Large intestine (tissue), 3 donors: ENCODE data around the gene SORCS2. TPM values are rescaled to one million over a fixed set of nuclear protein-coding genes. Genes with fewer than 3 reads are reported as not detected.

Experiments used
- DNase-seq, 2 donors: peaks; one replicate each; pipeline versions ENCODE4 v3.0.0 to v3.0.0-alpha.2; 2013
- H3K27ac ChIP-seq: one replicate; pipeline ENCODE4 v1.5.1; 2013; ENCODE audit warnings: low read length
- H3K27me3 ChIP-seq: 2 replicates; pipeline ENCODE4 v1.6.1; 2013; ENCODE audit warnings: low read length; ENCODE audit not compliant: control insufficient read depth, insufficient read depth
- H3K36me3 ChIP-seq: 2 replicates; pipeline ENCODE4 v1.6.1; 2013; ENCODE audit warnings: low read length; ENCODE audit not compliant: control insufficient read depth, insufficient read depth
- H3K4me1 ChIP-seq: one replicate; pipeline ENCODE4 v1.6.1; 2013; ENCODE audit warnings: low read length; ENCODE audit not compliant: control insufficient read depth, insufficient read depth
- H3K4me3 ChIP-seq: one replicate; pipeline ENCODE4 v1.5.1; 2013; ENCODE audit warnings: low read length
- H3K9me3 ChIP-seq: one replicate; pipeline ENCODE4 v1.6.1; 2013; ENCODE audit warnings: mild to moderate bottlenecking, low read depth, low read length, moderate library complexity; ENCODE audit not compliant: control insufficient read depth
- WGBS: methylation state at CpG from one replicate; pipeline ENCODE4 v1.1.5; 2013; ENCODE audit warnings: low lambda C conversion rate; ENCODE audit not compliant: insufficient coverage; 5-methylcytosine and 5-hydroxymethylcytosine counted together
- polyA plus RNA-seq: library from polyadenylated mRNA; unstranded; fragments of 120-200 nt; gene quantifications from one replicate; pipeline ENCODE4 v1.2.1, GENCODE V29; 2013

Gene SORCS2
- polyA plus RNA-seq, 1 donor = 3.6 TPM

DNA sequence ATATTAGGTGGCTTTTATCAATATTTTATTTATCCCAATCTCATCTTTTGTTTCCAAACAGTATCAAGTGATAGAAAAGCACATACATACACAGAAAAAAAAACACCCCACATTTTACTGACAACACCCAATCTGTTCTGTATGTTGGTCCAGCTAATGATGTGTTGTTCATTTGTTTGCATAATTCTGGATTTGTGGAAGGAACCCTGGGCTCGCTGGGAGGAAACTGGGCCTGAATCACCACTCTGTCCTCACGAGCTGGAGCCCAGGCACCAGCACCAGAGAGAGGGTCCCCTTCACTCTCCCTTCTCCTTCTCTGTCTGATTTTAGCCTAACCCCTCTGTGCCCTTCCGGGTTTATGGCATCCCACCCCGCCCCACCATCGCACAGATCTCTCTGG is 162.6 kb downstream of the SORCS2 start:
- Histone ChIP-seq H3K4me1 (no peaks in the 10 kb centered on the region), H3K4me3 (no peak overlapping the region), H3K27ac (no peak overlapping the region), H3K27me3 (no peaks in the 10 kb centered on the region), H3K36me3 (no peaks in the 10 kb centered on the region), H3K9me3 (no peaks in the 10 kb centered on the region)
- 90% methylated on average over 2 of the region's 5 CpGs for WGBS
- DNase-seq = no peak

DNA sequence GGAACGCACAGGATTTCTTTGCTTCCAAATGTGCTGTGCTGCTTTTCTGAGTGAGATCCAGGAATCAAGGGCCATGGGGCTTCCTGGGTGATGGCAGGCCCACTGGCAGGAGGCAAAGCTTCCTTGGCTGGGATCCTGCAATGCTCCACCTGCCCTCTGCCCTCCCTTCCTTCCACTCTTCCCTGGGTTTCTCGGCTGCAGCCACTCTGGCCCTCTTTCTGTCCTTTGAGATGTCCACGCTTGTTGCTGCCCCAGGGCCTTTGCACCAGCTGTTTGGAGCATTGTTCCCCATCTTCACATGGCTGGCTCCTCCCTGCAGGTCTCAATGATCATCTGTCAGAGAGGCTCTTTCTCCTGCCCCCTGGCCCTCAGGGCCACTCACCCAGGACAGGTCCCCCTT is 163.5 kb downstream of the SORCS2 start:
- Histone ChIP-seq H3K4me1 (no peaks in the 10 kb centered on the region), H3K27me3 (no peaks in the 10 kb centered on the region), H3K27ac (no peak overlapping the region), H3K4me3 (no peak overlapping the region), H3K9me3 (no peaks in the 10 kb centered on the region), H3K36me3 (no peaks in the 10 kb centered on the region)
- WGBS = no CpG with 5 or more reads among the region's 3 CpGs
- DNase-seq = no peak

DNA sequence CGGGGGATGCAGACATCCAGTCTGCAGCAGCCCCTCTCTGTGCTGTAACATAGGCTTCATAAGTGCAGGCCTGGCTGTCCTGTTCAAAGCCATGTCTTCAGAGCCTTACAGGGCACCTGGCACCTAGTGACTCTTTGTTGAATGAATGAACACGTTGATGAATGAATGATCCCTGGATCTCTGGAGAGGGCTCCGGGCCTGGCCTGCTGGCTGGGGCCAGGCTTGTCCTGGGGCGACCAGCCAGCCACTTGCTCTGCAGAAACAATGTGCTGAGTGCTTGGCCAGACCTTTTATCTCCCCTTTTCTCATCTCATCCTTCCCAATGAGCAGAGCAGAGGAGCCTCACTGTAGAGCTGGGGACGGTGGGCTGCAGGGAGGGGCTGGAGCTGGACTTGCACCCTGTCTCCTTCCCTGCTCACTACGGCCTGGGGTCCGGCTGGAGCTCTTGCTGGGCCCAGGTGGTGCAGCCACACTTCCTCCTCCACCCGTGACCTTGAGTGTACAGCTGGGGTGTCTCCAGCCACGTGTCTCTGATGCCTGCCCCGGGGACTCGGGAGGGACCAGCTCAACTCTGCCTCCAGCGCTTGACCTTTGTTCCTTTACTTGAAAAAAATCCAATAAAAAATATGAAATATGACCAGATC is 164.5 kb downstream of the SORCS2 start:
- no peak overlapping the region for H3K27ac ChIP-seq
- H3K4me1 ChIP-seq = no peaks in the 10 kb centered on the region
- no CpG with 5 or more reads among the region's 12 CpGs for WGBS
- no peak for DNase-seq
- no peaks in the 10 kb centered on the region for H3K27me3 ChIP-seq
- no peaks in the 10 kb centered on the region for H3K36me3 ChIP-seq
- H3K9me3 ChIP-seq = no peaks in the 10 kb centered on the region
- H3K4me3 ChIP-seq = no peak overlapping the region

DNA sequence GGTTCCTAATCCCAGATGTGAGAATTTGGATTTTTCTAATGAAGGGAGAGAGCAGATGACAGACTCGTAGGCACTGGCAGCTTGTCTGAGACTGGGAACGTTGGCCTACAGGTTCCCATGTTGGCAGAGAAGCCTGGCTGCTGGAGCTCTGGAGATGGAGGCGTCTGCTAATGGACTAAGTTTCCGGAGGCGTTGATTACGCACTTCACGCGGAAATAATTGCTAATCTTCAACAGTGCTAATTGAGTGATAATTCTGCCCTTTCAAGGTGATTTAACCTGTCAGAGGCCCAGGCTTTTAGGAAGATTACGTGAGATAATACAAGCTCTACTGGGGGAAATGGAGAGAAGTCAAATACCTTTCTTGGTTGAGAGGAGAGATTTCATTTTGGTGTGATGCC is 165.0 kb downstream of the SORCS2 start:
- H3K36me3 ChIP-seq = no peaks in the 10 kb centered on the region
- no peaks in the 10 kb centered on the region for H3K27me3 ChIP-seq
- H3K27ac ChIP-seq = no peak overlapping the region
- DNase-seq = no peak
- no peak overlapping the region for H3K4me3 ChIP-seq
- H3K9me3 ChIP-seq = no peaks in the 10 kb centered on the region
- H3K4me1 ChIP-seq = no peaks in the 10 kb centered on the region
- WGBS = no CpG with 5 or more reads among the region's 9 CpGs

DNA sequence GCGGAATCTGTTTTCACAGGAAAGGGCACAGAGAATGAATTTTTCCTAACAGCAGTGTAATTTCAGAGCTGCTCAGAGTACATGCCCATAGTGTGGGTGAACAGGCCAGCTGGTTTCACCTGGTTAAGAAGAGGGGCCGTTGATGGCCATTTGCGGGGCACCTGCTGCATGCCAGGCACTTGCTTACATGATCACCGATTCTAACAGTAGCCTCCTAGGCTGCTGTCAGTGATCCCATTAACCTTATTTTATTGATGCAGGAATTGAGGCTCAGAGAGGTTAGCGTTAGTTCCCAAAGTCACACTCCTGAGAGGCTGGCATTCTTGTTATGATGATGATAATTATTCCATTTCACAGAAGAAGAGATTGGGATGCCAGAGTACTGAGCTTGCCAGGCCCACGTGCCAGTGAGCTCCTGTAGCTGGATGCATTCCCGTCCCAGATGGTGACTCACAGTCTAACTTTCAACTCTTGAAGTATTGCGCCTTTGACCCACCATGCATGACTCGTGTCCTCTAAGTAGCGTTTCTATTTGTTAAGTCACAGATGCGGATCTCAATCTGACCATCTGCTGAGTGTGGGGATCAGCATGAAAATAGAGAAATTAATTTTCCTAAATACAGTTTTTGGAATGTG is 165.9 kb downstream of the SORCS2 start:
- no peak overlapping the region for H3K27ac ChIP-seq
- no peaks in the 10 kb centered on the region for H3K9me3 ChIP-seq
- H3K36me3 ChIP-seq = no peaks in the 10 kb centered on the region
- no peaks in the 10 kb centered on the region for H3K4me1 ChIP-seq
- no CpG with 5 or more reads among the region's 11 CpGs for WGBS
- no peak overlapping the region for H3K4me3 ChIP-seq
- no peaks in the 10 kb centered on the region for H3K27me3 ChIP-seq
- DNase-seq = no peak

DNA sequence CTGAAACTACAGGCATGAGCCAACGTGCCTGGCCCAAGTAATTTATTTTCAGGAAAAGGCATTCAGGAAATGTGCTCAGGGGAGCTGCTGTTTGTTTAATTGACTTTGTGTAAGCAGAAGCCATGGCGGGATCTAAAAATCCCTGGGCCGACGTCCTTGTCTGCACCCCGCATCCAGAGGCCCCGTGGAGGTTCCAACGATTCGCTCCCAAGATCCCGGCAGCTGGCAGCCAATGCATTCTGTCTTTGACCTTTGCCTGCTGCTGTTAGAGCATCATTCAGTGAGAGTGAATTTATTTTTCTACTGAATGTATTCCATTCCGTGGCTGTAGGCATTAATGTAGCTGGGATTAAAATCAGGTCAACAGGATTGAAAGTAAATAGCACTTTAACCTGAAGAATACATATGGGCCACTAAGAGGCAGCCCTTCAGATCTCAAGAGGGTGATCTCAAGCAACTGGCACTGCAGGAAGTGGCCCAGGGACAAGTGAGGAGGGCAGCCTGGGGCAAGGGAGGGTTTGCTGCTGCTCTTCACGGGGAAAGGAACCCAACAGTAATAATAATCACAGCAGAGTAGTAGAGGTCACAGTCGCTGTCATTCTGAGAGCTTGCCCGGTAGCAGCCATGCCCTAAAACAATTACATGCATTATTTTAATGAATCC is 167.2 kb downstream of the SORCS2 start:
- no CpG with 5 or more reads among the region's 13 CpGs for WGBS
- H3K27ac ChIP-seq = no peak overlapping the region
- H3K9me3 ChIP-seq = no peaks in the 10 kb centered on the region
- H3K27me3 ChIP-seq = peaks cover 3% of the 10 kb centered on the region
- no peak overlapping the region for H3K4me3 ChIP-seq
- no peaks in the 10 kb centered on the region for H3K36me3 ChIP-seq
- no peaks in the 10 kb centered on the region for H3K4me1 ChIP-seq
- no peak for DNase-seq

DNA sequence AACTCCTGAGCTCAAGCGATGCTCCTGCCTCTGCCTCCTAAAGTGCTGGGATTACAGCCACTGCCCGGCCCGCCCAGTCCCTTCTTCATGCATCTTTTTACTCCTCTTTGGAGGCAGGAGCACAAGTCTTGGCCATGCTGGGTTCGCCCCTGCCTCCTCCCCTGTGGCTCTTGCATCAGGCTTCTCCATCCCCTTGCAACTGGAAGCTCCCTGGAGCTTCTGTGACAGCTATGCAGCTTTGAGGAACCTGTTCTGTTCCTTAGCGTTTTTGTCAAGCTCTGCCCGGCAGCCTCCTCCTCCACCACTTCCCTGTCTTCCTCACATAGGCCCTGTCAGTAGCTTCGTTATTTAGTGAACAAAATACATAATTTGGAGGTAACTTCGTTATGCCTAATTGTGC is 168.5 kb downstream of the SORCS2 start:
- Histone ChIP-seq H3K9me3 (no peaks in the 10 kb centered on the region), H3K36me3 (no peaks in the 10 kb centered on the region), H3K4me3 (no peak overlapping the region), H3K4me1 (no peaks in the 10 kb centered on the region), H3K27me3 (peaks cover 9% of the 10 kb centered on the region), H3K27ac (no peak overlapping the region)
- WGBS = no CpG with 5 or more reads among the region's 8 CpGs
- no peak for DNase-seq

DNA sequence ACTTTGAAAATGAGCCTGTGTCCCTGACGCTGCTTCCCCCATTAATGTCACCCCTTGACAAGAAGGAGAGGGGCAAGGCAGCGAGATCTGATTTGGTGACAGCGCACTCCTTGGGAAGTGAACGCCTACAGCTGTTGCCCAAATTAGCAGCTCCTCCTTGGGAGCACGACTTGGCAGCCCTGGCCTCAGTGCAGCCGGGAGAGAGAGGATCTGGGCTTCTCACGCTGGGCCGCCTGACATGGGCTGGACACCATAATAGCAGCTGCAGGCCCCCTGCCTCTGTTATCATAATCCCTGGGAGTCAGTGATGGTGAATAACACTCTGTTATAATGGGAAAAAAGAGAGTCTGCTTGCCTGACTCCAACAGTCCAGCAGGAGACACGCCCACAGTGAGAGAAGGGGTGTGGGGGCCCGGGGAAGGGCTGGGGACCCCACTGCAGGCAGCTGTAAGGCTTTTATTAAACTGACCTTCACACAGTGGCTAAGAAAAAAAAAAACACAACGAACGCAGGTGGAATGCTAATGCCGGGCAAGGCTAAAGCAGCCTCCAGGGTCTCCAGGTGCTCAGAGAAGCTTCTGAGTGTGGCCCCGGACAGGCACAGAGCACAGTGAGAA is 169.1 kb downstream of the SORCS2 start:
- no peaks in the 10 kb centered on the region for H3K36me3 ChIP-seq
- H3K4me3 ChIP-seq = no peak overlapping the region
- H3K4me1 ChIP-seq = no peaks in the 10 kb centered on the region
- no peaks in the 10 kb centered on the region for H3K9me3 ChIP-seq
- no peak overlapping the region for H3K27ac ChIP-seq
- WGBS = no CpG with 5 or more reads among the region's 14 CpGs
- peak in 1 of 2 donors; percentile 22 for DNase-seq
- H3K27me3 ChIP-seq = peaks cover 14% of the 10 kb centered on the region

DNA sequence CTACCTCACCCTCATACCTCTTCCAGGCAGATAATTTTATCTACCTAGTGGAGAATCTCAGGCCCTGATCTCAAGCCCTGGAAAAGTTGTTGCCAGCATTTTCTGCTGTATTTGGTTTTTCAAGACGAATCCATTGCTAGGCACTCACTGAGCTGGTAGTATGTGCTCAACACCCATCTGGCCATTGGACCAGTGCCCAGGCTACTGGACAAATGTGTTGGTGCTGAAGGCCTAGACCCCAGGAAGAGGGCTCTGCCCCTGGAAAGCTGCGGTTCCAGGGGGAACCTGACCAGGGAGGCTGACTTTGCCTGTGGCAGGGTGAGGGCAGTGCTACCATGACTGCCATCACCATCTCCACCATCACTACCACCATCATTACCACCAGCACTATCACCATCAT is 170.0 kb downstream of the SORCS2 start:
- Histone ChIP-seq H3K4me1 (no peaks in the 10 kb centered on the region), H3K9me3 (no peaks in the 10 kb centered on the region), H3K36me3 (no peaks in the 10 kb centered on the region), H3K27ac (no peak overlapping the region), H3K4me3 (no peak overlapping the region), H3K27me3 (peaks cover 17% of the 10 kb centered on the region)
- no CpG with 5 or more reads among the region's 2 CpGs for WGBS
- no peak for DNase-seq

DNA sequence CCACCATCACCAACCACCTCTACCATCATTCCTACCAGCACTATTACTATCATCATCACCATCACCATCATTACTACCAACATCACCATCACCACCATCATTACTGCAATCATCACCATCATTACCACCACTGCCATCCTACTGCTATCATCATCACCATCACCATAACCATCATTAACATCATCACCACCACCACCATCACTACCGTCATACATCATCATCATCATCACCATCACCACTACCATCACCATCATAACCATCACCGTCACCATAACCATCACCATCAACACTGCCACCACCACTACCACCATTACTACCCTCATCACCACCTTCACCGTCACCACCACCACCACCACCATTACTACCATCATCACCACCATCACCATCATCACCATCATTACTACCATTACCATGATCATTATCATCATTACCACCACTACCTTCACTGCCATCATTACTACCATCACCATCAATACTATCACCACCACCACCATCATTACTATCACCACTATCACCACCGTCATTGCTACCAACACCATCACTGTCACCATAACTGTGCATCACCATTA is 170.6 kb downstream of the SORCS2 start:
- no peaks in the 10 kb centered on the region for H3K36me3 ChIP-seq
- DNase-seq = no peak
- WGBS = 100% methylated on average over 1 of the region's 4 CpGs

More for the DNA sequence above, 170.6 kb downstream of the SORCS2 start:
- H3K27me3 ChIP-seq = peaks cover 19% of the 10 kb centered on the region
- H3K27ac ChIP-seq = no peak overlapping the region
- H3K4me1 ChIP-seq = peaks cover 3% of the 10 kb centered on the region
- H3K9me3 ChIP-seq = no peaks in the 10 kb centered on the region
- H3K4me3 ChIP-seq = no peak overlapping the region
